ENCODE results near the gene LRRC7.

Gene LRRC7

DNA sequence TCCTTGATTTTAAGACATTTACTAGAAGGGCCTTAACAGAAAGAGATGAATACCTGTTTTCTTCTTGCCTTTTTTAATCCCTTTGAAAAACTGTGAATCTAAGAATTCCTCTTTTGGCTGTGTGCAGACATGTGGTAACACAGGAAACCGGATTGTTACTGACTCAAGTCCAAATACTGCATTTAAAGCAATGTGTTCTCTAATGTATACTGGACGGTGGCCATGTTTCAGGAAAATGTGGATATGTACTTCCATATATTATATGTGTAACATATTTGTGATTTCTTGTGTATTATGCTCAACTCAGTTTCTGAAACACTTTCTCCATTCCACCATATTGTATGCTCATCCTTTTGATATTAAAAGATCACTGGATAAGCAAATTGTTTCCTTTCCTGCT lies 185.1 kb downstream of the LRRC7 start:
- intact Hi-C loops (cut with DNase I), result no loop called here
- DNase-seq, result no peak

DNA sequence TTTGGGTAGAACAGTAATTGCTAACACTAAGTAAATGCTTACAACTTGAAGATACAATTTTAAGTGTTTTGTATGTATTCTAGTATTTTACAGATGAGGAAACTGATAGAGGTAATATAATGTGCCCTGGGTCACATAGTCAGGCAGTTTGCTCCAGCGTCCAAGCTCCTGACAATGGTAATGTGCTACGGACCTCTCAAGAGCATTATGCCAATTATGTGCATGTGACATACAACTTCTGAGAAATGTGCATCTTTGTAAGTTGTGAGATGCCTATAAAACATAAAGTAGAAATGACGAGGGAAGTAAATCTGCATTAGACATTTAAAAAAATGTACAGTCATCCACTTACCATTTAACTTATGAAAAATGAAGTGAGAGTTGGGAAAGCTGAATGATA lies 186.8 kb downstream of the LRRC7 start:
- intact Hi-C loops (cut with DNase I), result no loop called here
- no peak for DNase-seq

DNA sequence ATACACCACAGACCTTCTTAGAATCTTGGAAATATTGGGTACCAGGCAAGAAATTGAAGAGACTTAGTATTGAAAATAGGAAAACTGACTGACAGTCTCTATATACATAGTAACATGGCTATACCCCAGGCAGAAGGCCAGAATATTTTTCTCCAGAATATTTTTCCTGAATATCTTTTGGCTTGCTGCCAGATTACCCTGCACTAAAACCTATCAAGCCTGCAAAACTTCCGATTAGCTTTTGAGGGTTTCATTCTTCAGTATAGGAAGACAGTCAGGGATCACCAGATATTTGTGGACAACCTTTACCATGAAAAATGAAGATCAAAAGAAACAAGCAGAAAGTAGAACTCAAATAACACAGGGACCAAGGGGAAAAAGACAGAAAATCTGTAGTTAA lies 187.9 kb downstream of the LRRC7 start:
- intact Hi-C loops (cut with DNase I), result no loop called here
- no peak for DNase-seq

DNA sequence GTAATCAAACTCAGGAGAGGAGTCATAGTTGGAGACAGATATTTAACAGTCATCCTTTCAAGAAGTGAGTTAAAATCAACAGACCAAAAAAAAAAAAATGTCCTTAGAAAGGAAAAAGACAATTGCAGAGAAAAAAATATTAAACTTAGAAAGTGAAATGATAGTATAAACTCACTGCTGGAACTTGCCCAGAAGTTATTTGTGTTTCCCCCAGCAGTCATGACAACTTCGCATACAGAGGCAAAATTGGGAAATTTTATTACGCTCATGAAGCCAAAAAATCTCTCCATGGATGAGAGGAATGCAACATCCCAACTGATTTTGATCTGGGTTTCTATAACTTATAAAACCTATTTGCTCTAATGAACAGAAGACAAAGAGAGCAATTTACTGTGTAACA lies 198.2 kb downstream of the LRRC7 start:
- no peak for DNase-seq
- intact Hi-C loops (cut with DNase I), result no loop called here

DNA sequence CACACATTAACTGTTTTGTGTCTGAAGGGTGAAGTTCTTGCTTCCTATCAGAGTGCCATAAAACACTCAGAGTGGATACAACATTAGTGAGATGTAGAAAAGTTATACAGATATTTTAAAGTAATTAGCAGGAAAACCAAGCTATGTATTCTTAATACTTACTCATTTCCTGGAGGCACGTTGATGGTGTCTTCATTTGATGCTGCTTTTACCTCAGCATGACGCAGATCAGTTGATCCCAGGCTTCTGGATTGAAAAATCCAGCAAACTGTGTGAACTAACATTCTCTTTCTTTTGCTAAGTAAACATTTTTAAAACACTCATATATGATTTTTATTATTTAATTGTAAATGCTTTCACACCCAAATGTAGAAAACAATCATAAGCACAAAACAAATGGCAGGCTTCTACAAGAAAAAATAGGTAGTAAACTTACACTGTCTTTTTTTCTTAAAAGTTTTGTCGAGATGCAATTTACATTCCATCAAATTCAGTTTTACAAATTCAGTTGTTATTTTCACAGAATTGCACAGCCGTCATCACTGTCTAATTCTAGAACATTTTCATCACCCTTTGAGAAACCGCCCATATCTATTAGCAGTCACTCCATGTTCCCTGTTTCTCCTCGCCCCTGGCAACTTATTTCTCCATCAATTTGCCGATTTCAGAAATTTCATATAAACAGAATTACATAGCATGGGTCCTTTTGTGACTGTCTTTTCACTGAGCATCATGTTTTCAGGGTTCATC lies 198.9 kb downstream of the LRRC7 start:
- no peak for DNase-seq
- intact Hi-C loops (cut with DNase I), result no loop called here

DNA sequence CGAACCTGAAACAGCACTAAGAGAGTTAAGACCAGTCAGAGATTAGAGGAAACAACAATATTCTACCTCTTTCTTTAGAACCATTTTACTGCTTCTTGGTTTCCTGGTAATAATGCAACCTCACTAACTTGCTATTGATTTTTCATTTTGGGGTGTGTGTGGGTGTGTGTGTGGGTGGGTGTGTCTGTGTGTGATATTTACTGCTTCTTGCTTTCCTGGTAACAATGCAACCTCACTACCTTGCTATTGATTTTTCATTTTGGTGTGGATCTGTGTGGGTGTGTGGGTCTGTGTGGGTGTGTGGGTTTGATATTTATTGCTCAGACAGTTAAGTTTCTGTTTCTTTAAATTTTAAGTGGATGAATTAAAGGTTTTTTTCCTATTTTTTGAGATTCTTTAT lies 208.8 kb downstream of the LRRC7 start:
- no peak for DNase-seq
- intact Hi-C loops (cut with DNase I), result no loop called here

DNA sequence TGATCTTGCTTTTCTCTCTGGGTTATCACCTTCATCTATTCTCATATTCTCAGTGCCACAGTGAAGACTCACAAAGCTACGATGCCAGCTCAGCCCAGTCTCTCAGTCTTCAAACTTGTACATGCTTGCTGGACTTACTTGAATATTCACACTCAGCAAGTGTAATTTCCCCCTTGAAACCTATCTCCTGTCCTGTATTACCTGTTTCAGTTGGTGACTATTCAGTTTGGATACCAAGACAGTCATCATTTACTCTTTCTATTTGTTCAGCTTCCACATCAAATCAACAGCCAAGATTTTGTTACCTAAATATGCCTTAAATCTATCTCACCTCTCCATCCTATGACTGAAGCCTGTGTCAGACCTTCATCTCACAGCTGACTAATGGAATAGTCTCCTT lies 209.7 kb downstream of the LRRC7 start:
- no peak for DNase-seq
- intact Hi-C loops (cut with DNase I), result no loop called here

DNA sequence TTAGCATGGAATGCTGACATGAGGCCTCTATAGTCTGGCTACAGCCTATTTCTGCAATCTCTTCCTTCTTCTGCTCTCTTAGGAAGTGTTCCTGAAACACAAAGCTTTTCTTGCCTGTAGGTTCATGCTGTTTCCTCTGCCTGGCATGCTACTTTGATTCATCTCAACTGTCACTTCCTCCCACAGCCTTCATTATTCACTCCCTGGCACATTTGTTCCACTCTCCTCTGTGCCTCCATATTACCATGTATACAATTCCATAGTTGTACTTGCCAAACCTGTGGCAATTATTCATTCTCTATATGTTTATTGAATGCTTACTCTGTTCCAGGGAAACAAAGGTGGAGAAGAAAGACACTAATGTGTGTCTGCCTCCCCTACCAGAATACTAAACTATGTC lies 210.2 kb downstream of the LRRC7 start:
- no peak for DNase-seq
- intact Hi-C loops (cut with DNase I), result no loop called here

DNA sequence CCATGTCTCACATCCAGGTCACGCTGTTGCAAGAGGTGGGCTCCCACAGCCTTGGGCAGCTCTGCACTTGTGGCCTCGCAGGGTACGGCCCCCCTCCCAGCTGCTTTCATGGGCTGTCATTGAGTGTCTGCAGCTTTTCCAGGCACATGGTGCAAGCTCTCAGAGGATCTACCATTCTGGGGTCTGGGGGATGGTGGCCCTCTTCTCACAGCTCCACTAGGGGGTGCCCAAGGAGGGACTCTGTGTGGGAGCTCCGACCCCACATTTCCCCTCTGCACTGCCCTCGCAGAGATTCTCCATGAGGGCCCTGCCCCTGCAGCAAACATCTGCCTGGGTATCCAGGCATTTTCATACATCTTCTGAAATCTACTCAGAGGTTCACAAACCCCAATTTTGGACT lies 219.4 kb downstream of the LRRC7 start:
- intact Hi-C loops (cut with DNase I), result no loop called here
- peak in 2 of 10 donors; percentile 46 to 47 for DNase-seq

DNA sequence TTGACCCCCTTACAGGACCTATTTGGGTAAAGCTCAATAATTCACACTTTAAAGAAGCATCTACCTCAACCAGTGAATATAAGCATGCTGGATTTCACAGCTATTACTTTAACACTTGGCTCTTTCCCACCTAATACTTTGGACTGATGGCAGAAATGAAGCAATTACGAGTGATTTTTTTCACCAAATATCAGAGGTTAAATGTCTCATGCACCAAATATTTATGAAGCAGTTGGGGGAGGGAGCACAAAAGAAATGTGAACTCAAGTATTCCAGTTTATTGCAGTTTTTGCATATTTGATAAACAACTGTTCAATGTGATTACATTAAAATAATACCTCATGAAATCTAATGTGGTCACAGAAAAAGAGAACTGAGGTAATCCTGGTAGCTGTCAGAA lies 223.6 kb downstream of the LRRC7 start:
- intact Hi-C loops (cut with DNase I), result no loop called here
- no peak for DNase-seq

DNA sequence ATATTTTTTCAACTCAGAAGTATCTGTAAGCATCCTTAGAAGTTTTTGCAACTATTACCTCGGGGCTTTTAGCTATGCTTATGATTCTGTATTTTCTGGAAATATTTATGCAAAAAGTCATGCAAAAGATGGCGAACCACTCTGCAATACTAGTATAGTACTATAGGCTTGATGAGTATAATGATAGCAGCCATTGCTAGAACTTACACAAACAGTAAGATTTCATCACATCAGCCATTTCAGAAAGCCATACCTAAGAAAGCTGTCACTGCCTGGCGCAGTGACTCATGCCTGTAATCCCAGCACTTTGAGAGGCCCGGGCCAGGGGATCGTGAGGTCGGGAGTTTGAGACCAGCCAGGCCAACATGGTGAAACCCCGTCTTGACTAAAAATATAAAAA lies 227.1 kb downstream of the LRRC7 start:
- DNase-seq, result peak in 1 of 10 donors; percentile 43
- intact Hi-C loops (cut with DNase I), result no loop called here

DNA sequence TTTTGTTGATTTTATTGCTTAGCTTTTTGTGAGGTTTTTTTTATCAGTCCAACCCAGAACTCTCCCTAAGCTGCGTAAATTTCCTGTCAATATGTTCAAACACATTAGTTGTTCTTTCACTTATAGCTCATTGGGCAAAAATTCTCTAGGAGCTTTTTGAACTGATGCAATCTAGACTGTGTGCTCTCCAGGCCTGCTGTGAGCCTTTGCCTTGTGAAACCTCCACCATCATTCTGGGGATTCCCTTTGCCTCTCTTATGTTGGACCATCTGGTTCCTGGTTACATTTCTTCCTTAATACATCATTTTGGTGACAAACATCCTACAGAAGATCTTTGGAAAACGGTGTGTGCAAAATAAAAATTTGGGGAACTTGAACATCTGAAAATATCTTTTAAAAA lies 247.2 kb downstream of the LRRC7 start:
- DNase-seq, result no peak
- intact Hi-C loops (cut with DNase I), result no loop called here

DNA sequence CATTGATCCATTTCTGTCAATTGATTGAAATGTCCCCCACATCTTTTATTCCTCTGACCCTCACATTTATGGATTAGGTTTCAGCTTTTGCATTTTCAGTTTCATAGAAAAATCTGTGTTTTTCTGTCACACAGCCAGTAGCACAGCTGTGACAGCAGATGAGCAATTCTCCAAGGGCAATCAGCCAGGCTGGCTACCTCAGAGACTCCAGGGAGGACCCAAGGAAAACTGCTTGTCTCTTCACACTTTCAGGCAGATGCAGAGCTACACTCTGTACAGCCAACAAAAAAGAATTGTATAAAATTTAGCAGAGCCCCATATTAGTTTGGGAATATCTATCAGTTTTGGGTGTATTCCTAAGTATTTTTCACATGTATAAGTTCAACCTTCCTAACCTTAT lies 257.2 kb downstream of the LRRC7 start:
- peak in 9 of 10 donors; percentile 11 to 90 (median 49) for DNase-seq
- intact Hi-C loops (cut with DNase I), result no loop called here

DNA sequence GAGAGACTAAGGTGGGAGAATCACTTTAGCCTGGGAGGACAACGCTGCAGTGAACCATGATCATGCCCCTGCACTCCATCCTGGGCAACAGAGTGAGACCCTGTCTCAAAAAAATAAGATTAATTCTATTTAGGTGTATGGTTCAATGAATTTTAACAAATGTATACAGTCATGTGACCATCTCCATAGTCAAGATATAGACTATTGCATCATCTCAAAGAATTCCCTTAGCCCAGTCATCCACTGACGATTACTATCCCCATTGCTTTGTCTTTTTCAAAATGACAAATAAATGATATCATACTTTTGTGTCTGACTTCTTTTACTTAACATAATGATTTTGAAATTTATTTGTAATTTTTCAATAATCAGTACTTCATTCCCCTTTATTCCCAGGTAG lies 260.0 kb downstream of the LRRC7 start:
- intact Hi-C loops (cut with DNase I), result no loop called here
- no peak for DNase-seq

DNA sequence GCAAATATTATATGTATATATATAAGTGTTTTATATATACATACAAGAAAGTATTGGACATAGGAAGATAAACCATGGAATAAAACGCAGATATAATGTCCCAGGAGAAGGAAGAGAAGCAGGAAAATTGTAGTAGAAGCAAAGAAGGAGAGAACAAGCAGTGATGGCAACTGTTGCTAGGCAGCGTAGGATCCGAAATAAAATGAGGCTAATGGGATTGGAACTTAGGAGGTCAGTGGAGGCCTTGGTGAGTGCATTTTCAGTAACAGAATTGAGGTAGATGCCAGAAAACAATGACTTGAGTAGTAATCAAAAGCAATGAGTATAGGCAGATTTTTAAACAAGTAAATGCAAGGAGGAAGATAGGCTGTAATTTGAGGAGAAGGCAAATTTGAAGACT lies 265.8 kb downstream of the LRRC7 start:
- DNase-seq, result no peak
- intact Hi-C loops (cut with DNase I), result no loop called here

DNA sequence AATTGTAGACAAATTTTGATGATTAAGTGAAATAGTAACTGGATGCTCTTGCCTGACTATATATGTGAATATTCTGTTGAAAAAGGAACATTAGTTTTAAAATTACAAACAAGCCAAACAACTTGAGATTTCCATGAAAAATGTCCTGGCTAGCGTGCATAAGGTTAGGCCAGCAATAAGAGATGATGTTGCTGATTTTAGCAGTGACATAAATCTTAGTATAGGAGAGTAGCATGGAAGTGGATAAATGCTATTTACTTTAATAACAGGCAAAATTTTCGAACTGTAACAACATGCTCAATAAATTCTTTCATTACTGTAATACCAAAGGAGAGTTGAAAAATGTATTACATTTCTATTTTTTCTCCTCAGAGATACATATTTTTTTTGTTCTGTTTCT lies 266.6 kb downstream of the LRRC7 start:
- no peak for DNase-seq

DNA sequence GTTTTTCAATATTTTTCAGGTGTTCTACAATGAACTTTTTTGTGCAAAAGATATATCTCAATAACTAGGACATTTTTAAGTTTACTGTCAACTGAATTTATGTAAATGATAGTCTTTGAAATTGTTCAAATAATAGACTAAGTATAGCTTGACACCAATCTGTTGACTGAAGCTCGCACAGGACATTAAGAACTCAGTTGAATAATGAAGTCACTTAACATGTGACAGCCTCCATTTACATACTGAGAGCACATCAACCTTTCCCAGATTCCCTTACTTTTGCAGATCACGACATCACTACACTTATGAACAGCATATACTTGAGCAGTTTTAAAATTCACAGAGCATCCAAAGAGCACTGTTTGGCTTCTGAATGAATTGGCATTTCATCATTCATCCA lies 268.2 kb downstream of the LRRC7 start:
- intact Hi-C loops (cut with DNase I), result no loop called here
- DNase-seq, result no peak

More for the DNA sequence above, 266.6 kb downstream of the LRRC7 start:
- intact Hi-C loops (cut with DNase I), result no loop called here

DNA sequence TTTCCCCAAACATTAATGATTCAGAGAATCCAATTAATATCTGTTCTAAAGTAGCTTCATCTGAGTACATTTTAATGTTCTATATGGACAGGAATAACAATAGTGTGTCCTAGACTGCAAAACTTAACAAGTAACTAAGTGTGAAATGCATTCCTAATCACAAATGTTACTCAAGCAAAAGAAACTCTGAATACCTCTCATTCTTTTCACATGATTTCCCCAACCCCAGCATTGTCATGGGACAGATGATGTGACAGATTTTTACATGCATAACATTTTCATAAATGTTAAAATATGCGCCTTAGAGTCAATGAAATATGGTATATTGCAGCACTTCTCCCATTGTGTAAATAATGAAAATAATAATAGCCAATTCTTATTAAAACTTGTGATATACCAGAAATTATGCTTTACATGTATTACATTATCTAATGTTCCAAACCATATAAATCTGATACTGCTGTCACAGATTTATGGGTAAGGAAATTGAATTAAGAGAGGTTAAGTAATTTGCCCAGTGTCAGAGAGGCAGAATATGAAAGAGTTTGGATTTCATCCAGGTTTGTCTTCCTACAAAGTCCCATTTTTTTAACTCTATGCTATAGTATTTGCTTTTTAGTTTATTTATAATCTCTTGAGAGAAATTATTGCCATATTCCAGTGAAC lies 269.4 kb downstream of the LRRC7 start:
- intact Hi-C loops (cut with DNase I), result no loop called here
- no peak for DNase-seq

DNA sequence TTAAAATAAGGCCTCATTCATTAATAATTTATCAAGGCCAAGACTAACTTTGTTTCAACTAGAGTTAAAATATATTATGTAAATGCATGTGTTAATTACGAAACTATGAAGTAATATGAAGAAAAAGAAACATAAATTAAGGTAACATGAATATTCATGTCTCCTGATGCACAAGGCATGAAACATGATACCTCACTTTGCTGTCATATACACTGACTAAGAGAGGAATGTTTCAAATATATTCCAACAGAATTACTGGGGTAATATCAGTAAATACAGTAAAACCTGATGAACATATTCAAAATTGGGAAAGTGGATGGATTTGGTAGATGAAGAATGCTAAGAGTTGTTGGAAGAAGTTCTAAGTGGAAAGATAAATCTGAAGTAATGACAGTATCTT lies 274.6 kb downstream of the LRRC7 start:
- intact Hi-C loops (cut with DNase I), result no loop called here
- DNase-seq, result no peak

DNA sequence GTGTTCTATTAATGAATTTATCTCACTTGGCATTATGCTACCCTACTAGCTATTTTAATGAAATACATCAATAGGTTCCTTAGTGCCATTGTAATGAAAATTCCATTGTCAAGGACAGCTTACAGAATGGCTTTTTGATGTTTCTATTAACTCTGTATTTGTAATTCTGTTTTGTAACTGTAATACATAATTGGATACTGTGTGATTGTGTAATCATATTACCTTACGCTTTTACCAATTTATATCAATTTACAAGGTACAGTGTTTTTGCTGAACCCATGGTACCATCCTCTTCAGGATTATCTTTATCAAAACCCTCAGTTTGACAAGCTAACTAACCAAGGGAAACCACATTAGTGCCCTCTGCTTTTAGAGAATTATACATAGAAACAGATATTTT lies 277.9 kb downstream of the LRRC7 start:
- intact Hi-C loops (cut with DNase I), result no loop called here
- no peak for DNase-seq

DNA sequence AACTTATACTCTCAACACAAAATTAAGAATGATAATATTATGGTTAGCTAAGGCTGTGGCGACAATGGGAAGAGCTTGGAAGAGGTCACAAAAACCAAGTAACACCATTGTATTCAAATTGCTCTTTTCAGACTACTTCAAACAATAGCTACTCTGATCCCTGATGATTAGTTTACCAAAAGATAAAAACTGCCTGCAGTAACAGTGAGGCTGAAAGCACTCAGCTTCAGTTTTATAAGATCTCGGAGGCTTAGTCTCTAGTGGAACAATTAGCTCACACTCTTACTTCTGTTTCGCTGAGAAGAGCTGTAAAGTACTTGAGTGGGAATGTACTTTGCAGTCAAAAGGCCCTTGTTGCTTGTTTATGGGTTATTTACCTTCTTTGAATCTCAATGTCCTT lies 278.5 kb downstream of the LRRC7 start:
- intact Hi-C loops (cut with DNase I), result no loop called here
- no peak for DNase-seq

DNA sequence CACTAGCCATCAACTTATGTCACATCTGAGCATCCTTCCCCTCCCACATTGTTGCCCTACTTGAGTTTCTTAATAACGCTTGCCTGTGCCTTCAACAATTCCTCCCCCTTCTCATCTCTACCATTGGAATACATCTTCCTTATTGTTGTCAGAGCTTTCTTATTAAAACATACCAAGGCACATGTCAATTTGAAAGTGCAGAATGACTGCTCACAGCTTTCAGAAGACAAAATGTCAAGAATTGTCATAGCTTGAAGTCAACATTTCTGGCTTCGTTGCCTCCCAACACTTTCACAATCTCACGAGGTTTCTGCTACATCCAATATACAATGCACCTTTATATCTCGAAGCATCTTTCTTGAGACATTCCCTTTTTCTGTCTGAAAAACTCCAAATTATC lies 279.9 kb downstream of the LRRC7 start:
- intact Hi-C loops (cut with DNase I), result no loop called here
- no peak for DNase-seq

DNA sequence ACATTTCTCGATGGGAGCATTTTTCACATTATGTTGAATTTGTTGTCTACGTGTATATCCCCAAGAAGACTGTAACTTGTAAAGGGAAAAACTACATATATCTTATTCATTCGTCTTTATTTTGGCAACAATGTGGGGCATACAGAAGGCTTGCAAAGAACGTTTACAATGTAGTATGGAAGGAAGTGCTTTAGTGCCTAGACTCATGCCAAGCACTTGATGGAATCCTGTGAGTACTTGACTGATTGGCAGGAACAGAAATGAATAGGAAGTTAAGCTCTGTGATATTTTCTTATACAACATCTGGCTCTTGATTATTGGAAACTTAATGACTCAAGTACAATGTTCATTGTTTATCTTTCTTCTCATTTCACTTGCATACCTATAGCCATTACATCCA lies 284.4 kb downstream of the LRRC7 start:
- no peak for DNase-seq
- intact Hi-C loops (cut with DNase I), result no loop called here

Measured in posterior cingulate gyrus (tissue), 11 donors.